PFSK-1 (cell line): ENCODE measurements around the gene GIMAP8.

Experiments used
- POLR2AphosphoS5 ChIP-seq: IDR thresholded peaks from 2 replicates; pipeline ENCODE4 v1.6.1; 2012; ENCODE audit warnings: low read depth, mild to moderate bottlenecking, control low read depth, low read length, moderate library complexity
- REST ChIP-seq, 2 experiments: IDR thresholded peaks; 2 replicates each; pipeline versions ENCODE4 v1.6.1 to v1.8.0; 2011 to 2012; ENCODE audit warnings: low read depth in 2 of 2, low read length in 2 of 2, control low read depth in 1 of 2, inconsistent platforms in 1 of 2, mild to moderate bottlenecking in 1 of 2, moderate library complexity in 1 of 2; ENCODE audit not compliant: insufficient read depth in 1 of 2
- SIN3A ChIP-seq: IDR thresholded peaks from 2 replicates; pipeline ENCODE4 v1.6.1; 2012; ENCODE audit warnings: mild to moderate bottlenecking, low read length, moderate library complexity, borderline replicate concordance; ENCODE audit not compliant: insufficient read depth

DNA sequence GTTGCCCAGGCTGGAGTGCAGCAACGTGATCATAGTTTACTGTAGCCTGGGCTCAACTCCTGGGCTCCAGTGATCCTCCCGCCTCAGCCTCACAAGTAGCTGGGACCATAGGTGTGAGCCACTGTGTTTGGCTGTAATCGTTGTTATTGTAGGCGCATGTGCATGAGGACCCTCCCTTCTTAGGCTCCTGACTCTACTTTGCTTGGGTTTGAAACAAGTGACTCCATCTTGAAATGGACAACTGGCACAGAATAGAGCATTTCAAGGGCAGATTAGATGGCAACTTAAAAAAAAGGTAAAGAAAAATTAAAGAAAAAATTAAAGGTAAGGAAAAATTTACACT is 15.4 kb upstream of the GIMAP8 start:
- TF ChIP-seq POLR2AphosphoS5 (no peak), SIN3A (no peak), REST (IDR thresholded peaks at IDR 0.05; ENCODE audit: insufficient read depth in 1 of 2, low read depth in 2 of 2, low read length in 2 of 2) (no peak)
